Testis (tissue), 3 donors: Measurements from ENCODE around the gene MKI67. TPM values are rescaled to one million over a fixed set of nuclear protein-coding genes. Genes with fewer than 3 reads are reported as not detected.

Experiments used
- DNase-seq: peaks from one replicate; pipeline ENCODE4 v3.0.0-alpha.2; 2019
- H3K27ac ChIP-seq, 2 donors: fragments of 200-600 bp; sonication (generic); one replicate each; pipeline ENCODE4 v1.5.1; 2019
- H3K27me3 ChIP-seq: fragments of 200-600 bp; sonication (generic); one replicate; pipeline ENCODE4 v1.5.1; 2019
- H3K36me3 ChIP-seq: fragments of 200-600 bp; sonication (generic); one replicate; pipeline ENCODE4 v1.5.1; 2017; ENCODE audit warnings: low read depth; ENCODE audit errors: missing control alignments
- H3K4me1 ChIP-seq: fragments of 200-600 bp; sonication (generic); one replicate; pipeline ENCODE4 v1.5.1; 2019
- H3K4me3 ChIP-seq, 2 donors: fragments of 200-600 bp; sonication (generic); one replicate each; pipeline ENCODE4 v1.5.1; 2017 to 2019
- H3K9me3 ChIP-seq: fragments of 200-600 bp; sonication (generic); one replicate; pipeline ENCODE4 v1.5.1; 2017
- CTCF ChIP-seq, 3 experiments: fragments of 450-650 bp in 2 of 3; fragments of 200-600 bp in 1 of 3; sonication (generic) in 1 of 3; IDR thresholded peaks; one replicate each; pipeline ENCODE4 v1.5.1; 2016 to 2019; ENCODE audit warnings: antibody characterized with exemption in 3 of 3, mild to moderate bottlenecking in 2 of 3, moderate library complexity in 1 of 3
- POLR2A ChIP-seq: fragments of 450-650 bp; IDR thresholded peaks from one replicate; pipeline ENCODE4 v1.6.1; 2017; ENCODE audit warnings: antibody characterized with exemption, mild to moderate bottlenecking, moderate library complexity
- WGBS, 2 donors: methylation state at CpG; one replicate each; pipeline ENCODE4 v1.1.5; 2018; 5-methylcytosine and 5-hydroxymethylcytosine counted together
- intact Hi-C: fragments of 100-400 bp; cut with DNase I; formaldehyde crosslinking; loops from one replicate; pipeline ENCODE4 v1.15.1; 2023; ENCODE audit warnings: low total_unique reads
- polyA plus RNA-seq: library from polyadenylated mRNA; stranded (reverse); fragments of 350-450 nt; fragmentation: Illumina TruSeq; extraction: RNeasy Lipid Tissue Mini Kit (QIAGEN cat#74804); gene quantifications from one replicate; pipeline ENCODE4 v1.2.3, GENCODE V29; 2014; ENCODE audit warnings: low read depth, low replicate concordance; ENCODE audit not compliant: insufficient read depth
- total RNA-seq, 2 donors: library from RNA; depleted of rRNA; stranded (reverse); fragments of >200 nt; gene quantifications; one replicate each; pipeline ENCODE4 v1.2.3, GENCODE V29; 2016

MKI67 gene
- total and polyA plus RNA-seq, 3 donors from 2014 or later = 4.0 to 7.2 (median 4.5) TPM

GRCh38 chr10:128083191-128083895, 42.9 kb downstream of the MKI67 start:
- TF ChIP-seq CTCF (IDR thresholded peaks at IDR 0.05) (no peak), POLR2A (no peak)
- DNase-seq = no peak
- H3K27ac ChIP-seq = no peak overlapping the region

GRCh38 chr10:128081720-128082119, 44.5 kb downstream of the MKI67 start:
- no peak for DNase-seq
- intact Hi-C loops = no loop called here
- H3K27ac ChIP-seq = no peak overlapping the region

More at GRCh38 chr10:128083191-128083895, 42.9 kb downstream of the MKI67 start:
- H3K36me3 ChIP-seq = no peaks in the 10 kb centered on the region
- intact Hi-C loops = no loop called here
- no peaks in the 10 kb centered on the region for H3K4me1 ChIP-seq
- 85 to 87% methylated on average over 15 of the region's 15 CpGs for WGBS, 2 donors
- no peaks in the 10 kb centered on the region for H3K27me3 ChIP-seq
- H3K4me3 ChIP-seq = no peak overlapping the region
- H3K9me3 ChIP-seq = no peaks in the 10 kb centered on the region

GRCh38 chr10:128081222-128081621, 45.0 kb downstream of the MKI67 start:
- WGBS, 2 donors = 82% methylated on average over 4 of the region's 4 CpGs
- no peaks in the 10 kb centered on the region for H3K36me3 ChIP-seq
- no peak overlapping the region for H3K27ac ChIP-seq
- no peak overlapping the region for H3K4me3 ChIP-seq
- H3K27me3 ChIP-seq = no peaks in the 10 kb centered on the region
- H3K4me1 ChIP-seq = no peaks in the 10 kb centered on the region
- TF ChIP-seq CTCF (IDR thresholded peaks at IDR 0.05) (no peak), POLR2A (no peak)
- intact Hi-C loops = no loop called here
- H3K9me3 ChIP-seq = no peaks in the 10 kb centered on the region
- DNase-seq = no peak

More at GRCh38 chr10:128081720-128082119, 44.5 kb downstream of the MKI67 start:
- no peaks in the 10 kb centered on the region for H3K27me3 ChIP-seq
- no peak overlapping the region for H3K4me3 ChIP-seq
- no peaks in the 10 kb centered on the region for H3K9me3 ChIP-seq
- H3K4me1 ChIP-seq = no peaks in the 10 kb centered on the region
- no peak for TF ChIP-seq POLR2A
- TF ChIP-seq CTCF (IDR thresholded peaks at IDR 0.05) = no peak
- WGBS, 2 donors = 54 to 74% methylated on average over 3 of the region's 3 CpGs
- H3K36me3 ChIP-seq = no peaks in the 10 kb centered on the region

GRCh38 chr10:128080641-128081040, 45.6 kb downstream of the MKI67 start:
- H3K4me1 ChIP-seq = no peaks in the 10 kb centered on the region

More at GRCh38 chr10:128080641-128081040, 45.6 kb downstream of the MKI67 start:
- intact Hi-C loops = no loop called here
- Histone ChIP-seq H3K27me3 (no peaks in the 10 kb centered on the region), H3K9me3 (no peaks in the 10 kb centered on the region), H3K27ac (no peak overlapping the region), H3K4me3 (no peak overlapping the region), H3K36me3 (no peaks in the 10 kb centered on the region)
- no peak for DNase-seq
- TF ChIP-seq CTCF (IDR thresholded peaks at IDR 0.05) (no peak), POLR2A (no peak)
- 89 to 96% methylated on average over 8 of the region's 8 CpGs for WGBS, 2 donors
